HG02642 (cell line): ENCODE data around the gene CALN1.

Experiments
- ATAC-seq: cut with Tn5 transposase; IDR thresholded peaks from one replicate; pipeline ENCODE4 v1.9.1; 2021; ENCODE audit warnings: mild to moderate bottlenecking; ENCODE audit not compliant: unreplicated experiment, poor library complexity

Gene CALN1

DNA sequence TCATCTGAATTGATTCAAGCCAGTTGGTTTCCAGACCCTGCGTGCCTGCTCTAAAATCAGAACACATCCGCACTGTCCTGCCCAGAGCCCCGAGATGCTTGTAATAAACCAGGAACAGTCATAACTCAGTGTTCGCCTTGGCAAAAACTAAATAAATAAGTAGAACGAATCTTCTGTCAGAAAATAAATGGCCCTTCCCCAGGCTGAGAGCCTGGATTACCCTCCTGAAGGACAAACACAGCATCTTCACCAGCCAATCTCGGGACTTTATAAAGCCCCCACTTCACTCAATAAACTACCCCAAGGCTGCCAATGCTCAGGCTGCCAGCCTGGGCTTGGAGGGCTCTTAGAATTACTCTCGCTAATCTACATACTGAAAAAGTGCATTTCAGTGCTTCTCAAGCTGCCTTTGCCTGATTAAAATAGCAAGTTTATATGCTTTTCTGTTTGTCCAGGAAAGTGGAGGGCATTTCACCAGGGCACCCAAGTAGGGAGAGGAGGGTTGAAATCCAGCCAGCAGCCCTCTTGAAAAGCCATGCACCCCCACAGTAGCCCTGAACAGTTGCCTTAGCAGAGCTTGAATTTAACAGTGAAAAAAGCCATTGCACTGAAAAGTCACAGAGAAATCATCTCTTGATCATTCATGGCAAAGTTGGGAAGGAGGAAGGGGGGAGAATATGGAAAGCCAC is 136.6 kb downstream of the CALN1 start:
- ATAC-seq = no peak

DNA sequence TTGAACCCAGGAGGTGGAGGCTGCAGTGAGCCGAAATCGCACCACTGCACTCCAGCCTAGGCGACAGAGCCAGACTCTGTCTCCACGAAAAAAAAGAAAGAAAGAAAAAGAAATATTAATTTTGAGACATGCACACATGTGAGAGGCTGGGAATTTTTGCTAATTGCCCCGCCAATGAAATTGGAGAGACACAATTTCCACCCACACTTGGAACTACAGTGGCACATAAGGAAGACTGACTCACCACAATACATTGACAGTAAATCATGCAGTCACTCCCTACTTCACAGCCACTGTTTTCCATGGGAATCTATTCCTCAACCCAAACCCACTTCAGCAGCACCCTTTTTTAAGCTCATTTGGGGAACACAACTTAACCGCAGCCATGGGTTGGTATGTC is 139.7 kb downstream of the CALN1 start:
- no peak for ATAC-seq

DNA sequence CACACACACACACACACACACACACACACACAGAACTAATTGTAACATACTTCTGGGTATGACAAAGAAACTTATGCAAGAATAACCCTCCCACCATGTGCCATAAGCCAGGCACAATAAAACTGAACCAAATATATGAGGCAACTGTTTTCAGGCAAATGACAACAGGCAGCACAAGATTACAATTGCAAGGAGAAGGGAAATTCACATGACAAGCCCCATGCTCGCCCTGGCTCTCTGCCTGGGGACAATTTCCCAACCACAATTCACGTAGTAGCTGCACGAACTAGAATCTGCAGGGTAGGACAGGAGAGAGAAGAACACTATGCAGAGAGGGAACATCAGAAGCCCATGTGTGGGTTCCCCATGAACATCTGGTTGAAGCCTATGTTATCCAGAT is 143.3 kb downstream of the CALN1 start:
- ATAC-seq = no peak

DNA sequence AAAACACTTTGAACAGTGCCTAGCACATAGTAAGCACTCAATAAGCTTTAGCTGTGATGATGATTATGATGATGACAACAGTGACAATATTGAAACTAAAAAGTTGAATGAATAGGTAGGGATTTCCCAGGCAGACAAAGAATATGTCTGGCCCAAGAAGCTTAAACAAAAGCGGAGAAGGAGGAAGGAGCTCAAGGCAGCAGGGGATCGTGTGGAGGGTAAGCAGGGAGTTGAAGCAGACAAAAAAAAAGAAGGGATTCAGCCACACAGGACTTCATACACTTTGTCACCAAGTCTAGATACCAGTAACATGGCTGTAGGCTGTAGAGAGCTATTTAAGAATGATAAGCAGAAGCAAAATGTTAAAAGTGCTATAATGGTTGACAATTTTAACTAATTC is 144.0 kb downstream of the CALN1 start:
- no peak for ATAC-seq

DNA sequence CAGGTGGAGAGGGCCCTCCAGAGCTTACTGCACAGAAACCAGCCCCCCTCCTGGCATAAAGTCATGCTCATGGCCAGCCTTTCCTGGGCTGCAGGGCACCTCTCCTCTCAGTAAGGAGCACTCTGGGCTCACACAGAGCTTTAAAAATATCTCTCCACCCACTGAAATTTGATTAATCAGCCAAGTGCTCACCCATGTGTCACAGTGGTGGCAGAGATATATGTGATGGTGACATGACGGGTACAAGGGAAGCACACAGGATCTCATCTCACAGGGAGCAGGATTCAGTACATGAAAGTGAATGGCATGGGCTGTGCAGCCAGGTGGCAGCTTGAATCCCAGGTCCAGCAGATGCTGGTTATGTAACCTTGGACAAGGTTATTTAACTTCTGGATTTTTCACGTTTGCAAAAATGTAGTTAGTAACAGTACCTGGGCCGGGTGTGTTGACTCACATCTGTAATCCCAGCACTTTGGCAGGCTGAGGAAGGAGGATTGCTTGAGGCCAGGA is 144.8 kb downstream of the CALN1 start:
- no peak for ATAC-seq

DNA sequence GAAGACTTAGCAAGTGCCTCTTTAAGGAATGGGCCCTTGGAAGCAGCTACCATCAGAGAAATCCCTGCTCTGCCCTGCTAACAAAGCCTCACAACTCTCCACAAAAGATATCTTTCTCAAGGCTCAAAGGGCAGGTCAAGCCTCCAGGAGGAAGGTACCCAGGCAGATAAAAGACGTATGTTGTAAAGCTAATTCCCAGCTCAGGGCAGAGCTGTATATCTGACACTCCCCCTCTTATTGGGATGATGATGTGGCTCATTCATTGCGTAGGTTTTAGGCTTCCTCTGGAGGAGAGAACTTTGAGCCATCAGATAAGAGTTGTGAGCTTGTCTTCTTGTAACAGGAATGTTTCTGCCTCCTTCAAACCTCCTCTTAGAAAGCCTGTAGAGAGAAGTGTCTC is 145.4 kb downstream of the CALN1 start:
- no peak for ATAC-seq

DNA sequence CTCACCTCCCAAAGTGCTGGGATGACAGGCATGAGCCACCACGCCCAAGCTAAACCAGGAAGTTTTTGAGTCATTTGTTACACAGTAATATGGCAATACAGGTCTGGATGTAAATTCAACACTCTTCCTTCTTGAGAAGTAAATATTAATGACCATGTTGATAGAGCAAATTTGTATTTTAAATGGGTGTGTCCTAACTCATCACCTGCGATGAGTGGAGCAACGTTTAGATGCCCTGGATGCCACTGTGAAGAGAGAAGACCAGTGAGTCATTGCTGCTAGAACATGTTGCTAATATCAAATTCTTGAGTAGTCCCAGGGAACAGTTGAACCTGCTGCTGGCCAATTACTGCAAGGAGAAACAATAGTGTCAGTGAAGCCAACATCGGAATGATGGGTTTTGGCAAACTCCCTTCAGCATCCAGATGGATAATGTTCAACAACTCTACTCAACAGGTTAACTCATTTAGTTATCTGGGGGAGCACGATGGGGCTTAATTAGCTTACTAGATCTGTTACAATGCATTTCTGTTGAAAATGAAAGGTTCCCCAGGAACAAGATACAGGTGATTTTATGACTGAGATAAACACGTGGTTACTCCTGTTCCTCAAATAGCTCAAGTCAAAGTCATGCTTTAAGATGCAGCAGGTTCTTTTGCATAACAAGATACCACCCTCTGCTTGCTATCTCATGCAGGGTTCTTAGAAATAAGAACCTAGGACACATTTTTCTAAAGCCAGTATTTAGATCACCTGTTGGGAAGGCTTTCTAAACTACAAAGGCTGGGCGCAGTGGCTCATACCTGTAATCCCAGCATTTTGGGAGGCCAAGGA is 146.8 kb downstream of the CALN1 start:
- no peak for ATAC-seq

DNA sequence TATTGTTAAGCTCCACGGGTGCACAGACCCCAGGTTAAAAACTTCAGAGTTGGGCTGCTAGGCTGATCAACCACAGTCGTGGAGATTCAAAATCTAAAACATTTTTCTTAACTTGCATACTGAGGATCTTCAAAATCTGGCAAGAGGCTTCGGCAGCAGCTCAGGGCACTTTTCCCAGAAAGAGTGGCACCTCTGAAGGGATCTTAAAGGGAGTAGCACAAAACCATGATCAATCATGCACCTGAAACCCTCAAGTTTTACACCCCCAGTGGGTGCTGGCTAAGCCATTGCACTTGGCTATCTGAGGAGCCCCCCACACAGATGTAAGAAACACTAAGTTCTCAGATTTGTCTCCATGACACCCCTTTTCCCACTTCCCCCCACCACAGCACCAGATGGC is 151.7 kb downstream of the CALN1 start:
- ATAC-seq = no peak

DNA sequence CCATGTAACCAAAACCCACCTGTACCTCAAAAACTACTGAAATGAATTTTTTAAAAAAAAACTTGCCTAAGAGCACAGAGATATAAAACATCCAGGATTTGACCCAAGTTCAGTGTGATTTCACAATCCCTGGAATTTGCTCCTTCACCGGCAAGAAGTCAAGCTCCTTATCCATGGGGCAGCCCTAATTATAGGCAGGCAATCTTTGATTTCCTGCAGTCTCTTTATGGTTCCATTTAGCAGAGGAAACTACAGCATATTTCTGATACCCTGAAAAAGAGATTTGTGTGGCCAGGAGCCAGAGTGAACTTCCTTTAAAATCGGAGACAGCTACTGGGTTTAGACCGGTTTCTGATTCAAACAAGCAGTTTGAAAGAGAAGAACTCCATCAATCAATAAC is 154.1 kb downstream of the CALN1 start:
- ATAC-seq = no peak

DNA sequence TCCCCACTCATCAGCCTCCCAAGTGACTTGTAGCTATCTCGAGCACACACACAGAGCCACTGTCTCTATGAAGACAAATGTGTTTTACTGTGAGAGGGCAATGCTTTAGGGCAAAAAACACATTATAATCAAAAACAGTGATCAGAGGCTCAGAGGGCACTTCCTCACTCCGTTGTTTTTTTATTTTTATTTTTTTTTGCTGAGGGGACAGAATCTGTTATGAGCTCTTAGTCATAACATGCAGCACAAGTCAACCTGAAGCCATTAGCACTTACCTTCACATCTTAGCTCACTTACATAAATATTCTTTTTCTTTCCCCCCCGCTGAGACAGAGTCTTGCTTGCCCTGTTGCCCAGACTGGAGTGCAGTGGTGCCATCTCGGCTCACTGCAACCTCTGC is 157.7 kb downstream of the CALN1 start:
- ATAC-seq = no peak

DNA sequence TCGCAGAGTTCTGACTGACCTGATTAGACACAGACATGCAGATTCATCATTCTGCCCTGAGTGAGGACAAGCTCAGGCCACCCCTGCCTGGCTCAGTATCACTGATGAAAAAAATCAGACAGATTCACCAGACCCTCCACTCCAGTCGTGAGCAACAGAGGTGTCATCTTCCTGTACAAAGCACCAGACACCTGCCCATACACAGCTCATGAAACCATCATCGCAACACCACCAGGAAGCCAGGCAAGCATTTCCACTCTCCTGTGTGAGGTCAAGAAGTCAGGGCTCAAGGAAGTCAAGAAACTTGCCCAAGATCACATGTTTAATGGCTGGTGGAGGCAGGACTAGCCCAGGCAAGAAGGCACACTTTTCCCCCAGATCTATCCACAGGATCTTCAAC is 163.0 kb downstream of the CALN1 start:
- ATAC-seq = no peak

DNA sequence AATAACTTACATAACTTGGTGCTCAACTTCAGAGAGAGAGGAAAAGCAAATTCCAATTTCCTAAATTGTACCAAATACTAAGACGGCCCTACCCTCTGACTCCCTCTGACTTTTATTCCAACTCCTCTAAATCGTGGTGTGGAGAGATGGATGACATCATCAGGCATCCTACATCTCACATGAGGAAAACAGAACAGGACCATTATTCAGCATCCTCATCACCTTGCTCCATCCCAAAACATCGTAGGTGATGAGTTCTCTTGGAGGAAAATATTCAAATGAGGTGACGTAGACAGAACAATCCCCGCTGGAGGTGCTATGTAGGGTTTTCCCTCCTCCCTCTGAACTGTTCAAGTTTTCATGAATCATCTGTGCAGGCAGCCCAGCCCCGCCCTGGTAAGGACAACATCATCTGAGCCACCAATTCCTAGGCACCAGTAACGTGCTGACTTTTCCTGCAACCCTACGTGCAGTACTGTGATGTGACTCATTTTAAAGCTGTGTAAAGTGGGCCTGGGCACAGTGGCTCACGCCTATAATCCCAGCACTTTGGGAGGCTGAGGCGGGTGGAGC is 167.2 kb downstream of the CALN1 start:
- no peak for ATAC-seq

DNA sequence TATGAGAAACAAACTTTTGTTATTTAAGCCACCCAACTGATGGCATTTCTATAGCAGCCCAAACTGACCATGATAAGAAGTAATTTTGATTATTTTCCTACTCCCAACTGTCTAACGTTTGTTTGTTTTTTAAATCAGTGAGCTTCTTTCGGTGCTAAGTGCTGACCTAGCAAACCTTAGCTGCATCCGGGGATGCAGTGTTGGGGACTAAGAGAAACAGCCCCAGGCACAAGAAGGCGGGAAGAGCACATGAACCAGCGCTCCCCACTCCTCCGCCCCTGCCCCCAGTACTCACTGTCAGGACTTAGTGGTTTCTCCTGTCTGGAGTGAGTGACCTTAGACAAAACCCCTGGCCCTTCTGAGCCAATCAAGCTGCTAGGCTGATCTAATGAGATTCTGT is 168.8 kb downstream of the CALN1 start:
- ATAC-seq = no peak

DNA sequence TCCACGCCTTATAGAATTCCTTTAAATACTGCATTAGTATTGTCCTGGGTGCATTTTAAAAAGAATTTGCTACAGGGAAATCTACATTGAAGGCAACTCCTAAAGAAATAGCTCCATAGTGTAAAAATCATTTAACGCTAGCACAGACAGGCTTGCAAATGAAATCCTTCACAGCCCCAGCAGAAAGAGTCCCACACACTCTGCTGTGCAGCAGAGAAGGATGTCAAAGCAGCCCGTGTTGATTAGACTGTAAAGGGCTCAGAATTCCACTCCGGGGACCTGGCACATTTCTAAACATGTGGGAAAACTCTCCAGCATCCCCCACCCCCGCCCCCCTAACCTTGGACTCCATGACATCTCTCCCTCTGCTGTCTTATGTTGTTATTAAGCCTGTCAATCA is 176.8 kb downstream of the CALN1 start:
- ATAC-seq = no peak

DNA sequence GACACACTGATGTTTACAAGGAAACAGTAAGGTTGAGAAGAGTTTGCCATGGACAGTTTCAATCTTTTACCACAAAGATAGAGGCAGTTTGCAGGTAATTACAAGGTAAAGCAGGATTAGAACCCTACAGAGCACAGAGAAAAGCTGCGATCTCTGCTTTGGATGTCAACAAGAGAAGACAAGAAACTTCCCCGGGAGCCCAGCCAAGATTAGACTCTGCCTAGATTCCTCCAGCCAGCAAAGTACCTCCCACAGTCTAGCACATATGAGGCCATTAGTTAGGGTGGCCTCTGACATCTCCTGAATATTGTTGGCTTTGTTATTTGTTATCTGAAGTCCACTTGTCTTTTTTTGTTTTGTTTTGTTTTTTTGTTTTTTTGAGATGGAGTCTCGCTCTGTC is 178.1 kb downstream of the CALN1 start:
- no peak for ATAC-seq

DNA sequence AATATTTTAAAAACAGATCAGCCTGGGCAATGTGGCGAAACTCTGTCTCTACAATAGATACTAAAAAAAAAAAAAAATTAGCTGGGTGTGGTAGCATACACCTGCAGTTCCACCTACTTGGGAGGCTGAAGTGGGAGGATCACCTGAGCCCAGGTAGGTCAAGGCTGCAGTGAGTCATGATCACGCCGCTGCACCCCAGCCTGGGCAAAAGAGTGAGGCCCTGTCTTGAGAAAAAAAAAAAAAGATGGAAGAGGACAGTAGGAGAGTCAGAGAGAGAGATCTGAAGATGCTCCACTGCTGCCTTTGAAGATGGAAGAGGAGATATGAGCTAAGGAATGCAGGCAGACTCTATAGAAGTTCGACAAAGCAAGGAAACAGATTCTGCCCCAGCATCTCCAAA is 181.9 kb downstream of the CALN1 start:
- ATAC-seq = no peak

DNA sequence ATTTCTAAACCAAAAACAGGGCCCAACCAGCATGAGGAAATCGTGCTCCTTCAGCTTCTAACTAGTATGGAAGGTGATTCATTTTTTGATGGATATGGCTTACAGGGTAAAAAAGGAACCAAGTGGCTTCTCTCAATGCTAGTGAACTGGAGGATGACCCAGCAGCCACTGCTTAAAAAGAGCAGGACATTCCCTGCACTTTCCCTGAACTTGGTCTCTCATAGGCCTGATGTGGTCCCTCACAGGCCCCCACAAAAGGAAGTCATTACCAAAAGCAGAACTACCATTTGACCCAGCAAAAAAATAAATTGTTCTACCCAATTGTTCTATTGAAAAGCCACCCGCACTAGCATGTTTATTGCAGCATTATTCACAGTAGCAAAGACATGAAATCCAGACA is 188.8 kb downstream of the CALN1 start:
- no peak for ATAC-seq

DNA sequence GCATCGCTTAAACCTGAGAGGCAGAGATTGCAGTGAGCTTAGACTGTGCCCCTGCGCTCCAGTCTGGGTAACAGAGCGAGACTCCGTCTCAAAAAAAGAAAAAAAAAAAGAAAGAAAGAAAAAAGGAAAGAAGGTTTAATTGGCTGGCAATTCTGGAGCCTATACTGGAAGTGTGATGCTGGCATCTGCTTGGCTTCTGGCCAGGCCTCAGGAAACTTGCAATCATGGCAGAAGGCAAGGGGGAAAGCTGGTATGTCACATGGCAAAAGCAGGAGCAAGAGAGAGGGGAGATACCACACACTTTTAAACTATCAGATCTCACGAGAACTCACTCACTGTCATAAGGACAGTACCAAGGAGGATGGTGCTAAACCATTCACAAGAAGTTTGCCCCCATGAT is 190.0 kb downstream of the CALN1 start:
- ATAC-seq = no peak

DNA sequence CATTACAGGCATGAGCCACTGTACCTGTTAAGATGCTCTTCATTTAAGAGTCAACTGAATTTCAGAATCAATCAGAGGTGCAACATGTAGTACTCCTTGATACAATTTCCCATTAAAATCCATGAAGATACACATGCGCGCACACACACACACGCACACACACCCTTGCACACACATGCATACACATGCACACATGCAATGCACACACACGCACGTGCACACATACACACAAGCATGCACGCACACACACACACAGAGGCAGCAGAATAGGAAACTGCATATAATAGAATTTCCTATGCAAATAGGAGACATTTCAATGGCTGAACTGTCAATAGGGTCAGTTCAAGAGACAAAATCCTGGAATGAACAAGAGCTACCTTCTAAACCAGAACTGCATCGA is 192.6 kb downstream of the CALN1 start:
- no peak for ATAC-seq

DNA sequence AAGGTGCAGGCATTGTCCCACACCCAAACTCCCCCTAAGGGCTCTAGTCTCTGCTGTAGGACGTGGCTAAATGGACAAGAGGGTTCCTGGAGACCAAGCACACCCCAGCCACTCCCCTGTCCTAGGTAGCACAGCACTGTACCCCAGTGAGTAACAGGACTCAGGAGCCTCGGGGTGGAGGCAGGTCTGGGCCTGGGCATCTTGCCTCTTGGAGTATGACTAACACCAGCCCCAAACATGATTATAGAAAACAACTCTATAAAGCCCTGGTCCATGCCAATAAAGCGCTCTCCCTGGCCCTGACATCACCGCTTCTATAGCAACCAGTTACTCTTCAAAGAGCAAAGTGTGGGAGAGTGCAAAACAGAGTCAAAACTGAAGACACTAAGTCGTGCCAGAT is 195.0 kb downstream of the CALN1 start:
- no peak for ATAC-seq

DNA sequence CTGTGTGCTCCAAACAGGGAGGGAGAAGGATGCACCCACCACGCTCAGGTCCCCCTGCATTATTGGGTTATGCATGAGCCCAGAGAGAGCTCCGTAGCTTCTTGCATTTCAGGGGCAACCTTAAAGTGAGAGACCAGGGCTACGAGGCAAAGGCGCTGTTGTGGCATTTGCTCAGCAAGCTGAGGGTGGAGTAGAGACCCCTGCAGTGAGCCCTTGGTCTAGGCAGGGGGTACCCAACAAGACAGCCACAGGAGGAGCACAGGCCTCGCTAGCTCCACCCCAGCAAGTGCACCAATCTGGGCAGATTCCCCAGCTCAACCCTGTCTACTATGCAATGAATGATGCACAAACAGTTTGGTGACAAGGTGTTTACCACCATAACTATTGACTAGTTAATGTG is 198.4 kb downstream of the CALN1 start:
- ATAC-seq = no peak

DNA sequence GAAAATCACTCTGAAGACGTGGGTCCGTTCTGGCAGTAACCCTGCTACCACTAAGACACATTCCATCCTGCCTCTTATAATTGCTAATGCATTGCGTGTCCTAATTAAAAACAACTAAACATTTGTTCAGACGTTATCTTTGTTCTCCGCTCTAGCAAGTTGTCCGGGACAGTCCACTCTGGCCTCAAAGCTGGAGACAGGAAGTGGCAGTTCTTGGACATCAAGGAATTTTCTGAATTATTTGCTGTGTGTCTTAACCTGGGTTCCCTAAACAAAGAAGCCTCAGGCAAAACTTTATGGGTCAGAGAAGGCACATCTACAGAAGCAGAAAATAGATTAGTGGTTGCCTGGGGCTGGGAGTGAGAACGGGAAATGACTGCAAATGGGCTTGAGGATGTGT is 199.1 kb downstream of the CALN1 start:
- ATAC-seq = no peak
